Spleen (tissue), 11 donors: Measurements from ENCODE around the gene WAPL. TPM values are rescaled to one million over a fixed set of nuclear protein-coding genes. Genes with fewer than 3 reads are reported as not detected.

ENCODE experiments used
- DNase-seq: peaks from one replicate; pipeline ENCODE4 v3.0.0-alpha.2; 2020
- H3K27ac ChIP-seq, 8 donors: fragments of 200-600 bp; sonication (generic) in 7 of 8; 1 replicate in 4 of 8; 2 replicates in 4 of 8; pipeline versions ENCODE4 v1.5.0 to v1.8.0; 2016 to 2021; ENCODE audit warnings: inconsistent platforms in 4 of 8, mild to moderate bottlenecking in 4 of 8, moderate library complexity in 1 of 8
- H3K27me3 ChIP-seq, 7 donors: fragments of 200-600 bp; sonication (generic) in 6 of 7; replicated peaks in 1 of 7; 1 replicate in 4 of 7; 2 replicates in 3 of 7; pipeline versions ENCODE4 v1.5.0 to v1.8.0; 2016 to 2021; ENCODE audit warnings: inconsistent platforms in 3 of 7, mild to moderate bottlenecking in 1 of 7
- H3K36me3 ChIP-seq, 6 donors: fragments of 200-600 bp; sonication (generic) in 5 of 6; 1 replicate in 4 of 6; 2 replicates in 2 of 6; pipeline versions ENCODE4 v1.5.0 to v1.8.0; 2016 to 2021; ENCODE audit warnings: inconsistent platforms in 2 of 6
- H3K4me1 ChIP-seq, 6 donors: fragments of 200-600 bp; sonication (generic) in 5 of 6; 1 replicate in 3 of 6; 2 replicates in 3 of 6; pipeline versions ENCODE4 v1.5.0 to v1.8.0; 2016 to 2021; ENCODE audit warnings: inconsistent platforms in 3 of 6
- H3K4me3 ChIP-seq, 8 donors: fragments of 200-600 bp; sonication (generic) in 7 of 8; 1 replicate in 4 of 8; 2 replicates in 4 of 8; pipeline versions ENCODE4 v1.5.0 to v1.8.0; 2016 to 2021; ENCODE audit warnings: inconsistent platforms in 4 of 8, mild to moderate bottlenecking in 4 of 8, moderate library complexity in 2 of 8
- H3K9me3 ChIP-seq, 8 donors: fragments of 200-600 bp; sonication (generic) in 7 of 8; 1 replicate in 4 of 8; 2 replicates in 4 of 8; pipeline versions ENCODE4 v1.5.0 to v1.8.0; 2016 to 2021; ENCODE audit warnings: inconsistent platforms in 4 of 8
- CTCF ChIP-seq, 11 experiments: fragments of 200-600 bp in 7 of 11; fragments of 450-650 bp in 4 of 11; sonication (generic) in 4 of 11; IDR thresholded peaks in 8 of 11; conservative IDR thresholded peaks in 3 of 11; 1 replicate in 7 of 11; 2 replicates in 4 of 11; pipeline versions ENCODE4 v1.4.0 to v1.8.0; 2016 to 2021; ENCODE audit warnings: antibody characterized with exemption in 11 of 11, inconsistent platforms in 4 of 11, mild to moderate bottlenecking in 1 of 11
- POLR2A ChIP-seq, 3 donors: fragments of 450-650 bp; IDR thresholded peaks; one replicate each; pipeline ENCODE4 v1.5.1; 2017; ENCODE audit warnings: antibody characterized with exemption in 3 of 3, mild to moderate bottlenecking in 1 of 3
- POLR2AphosphoS5 ChIP-seq, 3 donors: sonication (generic); formaldehyde crosslinking; IDR thresholded peaks; one replicate each; pipeline ENCODE4 v1.5.1; 2017; ENCODE audit warnings: antibody characterized with exemption in 3 of 3
- WGBS, 5 donors: extraction: QIAGEN DNeasy Blood & Tissue Kit in 3 of 5; methylation state at CpG; one replicate each; pipeline versions ENCODE4 v1.1.5 to v1.1.7; 2013 to 2018; 5-methylcytosine and 5-hydroxymethylcytosine counted together
- intact Hi-C: fragments of 100-400 bp; cut with DNase I; formaldehyde crosslinking; loops from one replicate; pipeline ENCODE4 v1.15.0; 2023; ENCODE audit warnings: low total_unique reads
- polyA plus RNA-seq, 3 donors: library from polyadenylated mRNA; stranded (reverse); fragments of 200-250 nt; gene quantifications; one replicate each; pipeline ENCODE4 v1.2.1, GENCODE V29; 2013
- total RNA-seq, 7 donors: library from RNA; depleted of rRNA in 3 of 7; stranded (reverse); fragments of >200 nt in 3 of 7; fragmentation: NEBNext Ultra II Directional in 4 of 7; extraction: Animal tissue kit (Norgen Biotek cat#: 25700) in 4 of 7; gene quantifications; one replicate each; pipeline versions ENCODE4 v1.1.0 to v1.2.1, GENCODE V29; 2016 to 2021
- donor health status: healthy with polysubstance abuse.
- donor health status: DM: no; HTN: no; CAD: no; lungs with moderate emphysema.
- donor health status: DM: no; HTN: no; CAD: no.
- donor health status: Bipolar disorder and iron deficiency.
- donor health status: healthy.
- donor health status: DM: no; HTN: no; CAD: no.
- donor health status: DM: yes; HTN: yes; CAD: no.

Gene WAPL
- total and polyA plus RNA-seq, 10 donors: 13.6 to 59.1 (median 43.0) TPM

GRCh38 chr10:86391986-86392722 lies 129.4 kb downstream of the WAPL start:
- TF ChIP-seq CTCF (IDR thresholded peaks at IDR 0.05 in 8 of 11, conservative IDR thresholded peaks at IDR 0.05 in 3 of 11) (no peak), POLR2AphosphoS5 (IDR thresholded peaks at IDR 0.05) (no peak), POLR2A (IDR thresholded peaks at IDR 0.05) (no peak)
- intact Hi-C loops: no loop called here
- Histone ChIP-seq H3K4me3 (no peak overlapping the region), H3K36me3 (no peaks in the 10 kb centered on the region), H3K27ac (no peak overlapping the region), H3K4me1 (peaks cover 0 to 12% (median 8%) of the 10 kb centered on the region in 6 donors), H3K27me3 (peaks cover 0 to 92% (median 42%) of the 10 kb centered on the region in 7 donors), H3K9me3 (no peaks in the 10 kb centered on the region)
- DNase-seq: no peak
- WGBS, 5 donors: 69 to 78% (median 71%) methylated on average over 12 of the region's 12 CpGs

GRCh38 chr10:86391236-86391840 lies 130.3 kb downstream of the WAPL start:
- intact Hi-C loops: no loop called here
- Histone ChIP-seq H3K27ac (no peak overlapping the region), H3K36me3 (no peaks in the 10 kb centered on the region), H3K9me3 (no peaks in the 10 kb centered on the region), H3K27me3 (peaks cover 0 to 95% (median 48%) of the 10 kb centered on the region in 7 donors), H3K4me3 (no peak overlapping the region), H3K4me1 (peaks cover 0 to 12% (median 8%) of the 10 kb centered on the region in 6 donors)
- 73 to 83% (median 79%) methylated on average over 8 of the region's 8 CpGs for WGBS, 5 donors
- DNase-seq: no peak
- no peak for TF ChIP-seq POLR2AphosphoS5 (IDR thresholded peaks at IDR 0.05)
- TF ChIP-seq CTCF (IDR thresholded peaks at IDR 0.05 in 8 of 11, conservative IDR thresholded peaks at IDR 0.05 in 3 of 11): no peak
- TF ChIP-seq POLR2A (IDR thresholded peaks at IDR 0.05): no peak

- Histone ChIP-seq H3K27me3 (peaks cover 0 to 98% (median 51%) of the 10 kb centered on the region in 7 donors), H3K4me3 (no peak overlapping the region), H3K36me3 (no peaks in the 10 kb centered on the region), H3K27ac (no peak overlapping the region), H3K4me1 (peaks cover 0 to 12% (median 8%) of the 10 kb centered on the region in 6 donors), H3K9me3 (no peaks in the 10 kb centered on the region)
- DNase-seq: no peak
- WGBS, 5 donors: 80 to 87% (median 85%) methylated on average over 14 of the region's 14 CpGs
- intact Hi-C loops: no loop called here
- TF ChIP-seq POLR2A (IDR thresholded peaks at IDR 0.05) (no peak), CTCF (IDR thresholded peaks at IDR 0.05 in 8 of 11, conservative IDR thresholded peaks at IDR 0.05 in 3 of 11) (no peak), POLR2AphosphoS5 (IDR thresholded peaks at IDR 0.05) (no peak)
Measured at GRCh38 chr10:86390337-86391120, 131.1 kb downstream of the WAPL start.
